SK-N-SH (cell line): ENCODE measurements around the gene ITGA2B. TPM values are rescaled to one million over a fixed set of nuclear protein-coding genes. Genes with fewer than 3 reads are reported as not detected.
A peak's percentile ranks its signal among the peaks of the same experiment; 100 is the strongest.

ENCODE experiments used
- CTCF ChIA-PET: fragments of 300-600, 350-600 bp; formaldehyde crosslinking; extraction: SDS; loops from one replicate; lab custom pipeline; 2021; lab: Yijun Ruan, JAX
- POLR2A ChIA-PET: fragments of 350-600 bp; sonication (Branson Sonifier 250); formaldehyde crosslinking; extraction: SDS; loops from one replicate; lab custom pipeline; 2020; ENCODE audit warnings: antibody characterized with exemption, inconsistent platforms; lab: Yijun Ruan, JAX
- DNase-seq: peaks from one replicate; pipeline ENCODE4 v3.0.0; 2012
- H2AFZ ChIP-seq: fragments of 200-600 bp; sonication (generic); 2 replicates; pipeline ENCODE4 v1.8.1; 2016; ENCODE audit warnings: antibody characterized with exemption, mild to moderate bottlenecking, low read depth
- H3F3A ChIP-seq: fragments of 200-600 bp; sonication (generic); replicated peaks from 2 replicates; pipeline ENCODE3; 2016; ENCODE audit warnings: antibody characterized with exemption, mild to moderate bottlenecking; ENCODE audit not compliant: insufficient read depth
- H3K27ac ChIP-seq, 2 experiments: fragments of 200-500 bp in 1 of 2; fragments of 200-600 bp in 1 of 2; sonication (Bioruptor generic) in 1 of 2; sonication (generic), shearing (Covaris generic) in 1 of 2; 2 replicates each; pipeline versions ENCODE4 v1.5.1 to v1.6.1; 2014 to 2016; ENCODE audit warnings: low read depth in 2 of 2, inconsistent platforms in 1 of 2, low read length in 1 of 2, mild to moderate bottlenecking in 1 of 2, mixed read lengths in 1 of 2
- H3K27me3 ChIP-seq: fragments of 200-600 bp; sonication (generic), shearing (Covaris generic); 2 replicates; pipeline ENCODE4 v1.6.1; 2016; ENCODE audit warnings: mixed run types; ENCODE audit not compliant: insufficient read depth
- H3K36me3 ChIP-seq, 2 experiments: fragments of 200-500 bp in 1 of 2; fragments of 200-600 bp in 1 of 2; sonication (Bioruptor generic) in 1 of 2; sonication (generic) in 1 of 2; replicated peaks in 1 of 2; 2 replicates each; pipeline versions ENCODE3 to v1.5.1; 2014 to 2016; ENCODE audit warnings: low read length in 1 of 2, mild to moderate bottlenecking in 1 of 2; ENCODE audit not compliant: insufficient read depth in 2 of 2, control insufficient read depth in 1 of 2
- H3K4me1 ChIP-seq, 2 experiments: fragments of 200-500 bp in 1 of 2; fragments of 200-600 bp in 1 of 2; sonication (Bioruptor generic) in 1 of 2; sonication (generic), shearing (Covaris generic) in 1 of 2; 2 replicates each; pipeline versions ENCODE4 v1.5.1 to v1.6.1; 2014 to 2016; ENCODE audit warnings: low read depth in 1 of 2, low read length in 1 of 2, mixed run types in 1 of 2; ENCODE audit not compliant: insufficient read depth in 2 of 2, control insufficient read depth in 1 of 2
- H3K4me2 ChIP-seq: fragments of 200-600 bp; sonication (generic), shearing (Covaris generic); 2 replicates; pipeline ENCODE4 v1.6.1; 2017; ENCODE audit warnings: mixed run types
- H3K4me3 ChIP-seq, 2 experiments: fragments of 200-500 bp in 1 of 2; fragments of 200-600 bp in 1 of 2; sonication (Bioruptor generic) in 1 of 2; sonication (generic), shearing (Covaris generic) in 1 of 2; 2 replicates each; pipeline versions ENCODE4 v1.5.1 to v1.8.1; 2014 to 2016; ENCODE audit warnings: low read depth in 2 of 2, inconsistent platforms in 1 of 2, low read length in 1 of 2, mild to moderate bottlenecking in 1 of 2, mixed read lengths in 1 of 2, moderate library complexity in 1 of 2
- H3K79me2 ChIP-seq: fragments of 200-600 bp; sonication (generic); 2 replicates; pipeline ENCODE4 v1.8.1; 2017; ENCODE audit warnings: mild to moderate bottlenecking; ENCODE audit not compliant: insufficient read depth
- H3K9ac ChIP-seq: fragments of 200-600 bp; sonication (generic); 2 replicates; pipeline ENCODE4 v1.6.1; 2017; ENCODE audit warnings: mixed run types
- H3K9me2 ChIP-seq: fragments of 200-600 bp; sonication (generic); 2 replicates; pipeline ENCODE4 v1.6.1; 2017; ENCODE audit warnings: mixed run types
- H3K9me3 ChIP-seq: fragments of 200-600 bp; sonication (generic); 2 replicates; pipeline ENCODE4 v1.6.1; 2017; ENCODE audit warnings: mixed run types, mild to moderate bottlenecking, moderate library complexity
- H4K20me1 ChIP-seq: fragments of 200-600 bp; sonication (generic); 2 replicates; pipeline ENCODE4 v1.6.1; 2017; ENCODE audit warnings: mild to moderate bottlenecking, mixed run types; ENCODE audit not compliant: insufficient read depth
- CHD2 ChIP-seq: fragments of 150-350 bp; IDR thresholded peaks from 2 replicates; pipeline ENCODE4 v1.6.1; 2018; ENCODE audit warnings: low read length; ENCODE audit not compliant: partially characterized antibody
- ELF1 ChIP-seq: IDR thresholded peaks from 2 replicates; pipeline ENCODE4 v1.4.0; 2012
- FOSL2 ChIP-seq: IDR thresholded peaks from 2 replicates; pipeline ENCODE4 v1.4.0; 2012; ENCODE audit warnings: low read depth, mild to moderate bottlenecking, moderate library complexity, borderline replicate concordance
- FOXJ3 ChIP-seq: sonication (generic); formaldehyde crosslinking; IDR thresholded peaks from 2 replicates; pipeline ENCODE4 v1.5.1; 2020; ENCODE audit warnings: mild to moderate bottlenecking, missing genetic modification reagents
- FOXM1 ChIP-seq: IDR thresholded peaks from 2 replicates; pipeline ENCODE4 v1.4.0; 2012; ENCODE audit warnings: low read depth, mild to moderate bottlenecking
- MEF2A ChIP-seq: IDR thresholded peaks from 2 replicates; pipeline ENCODE4 v1.4.0; 2012; ENCODE audit warnings: low read depth, borderline replicate concordance
- MXI1 ChIP-seq: IDR thresholded peaks from 2 replicates; pipeline ENCODE4 v1.6.1; 2012; ENCODE audit warnings: mild to moderate bottlenecking, low read depth, low read length, improper control_type of control experiment
- NRF1 ChIP-seq: IDR thresholded peaks from 2 replicates; pipeline ENCODE4 v1.6.1; 2012; ENCODE audit warnings: low read depth, mild to moderate bottlenecking, low read length
- POLR2AphosphoS5 ChIP-seq: IDR thresholded peaks from 2 replicates; pipeline ENCODE4 v1.6.1; 2012; ENCODE audit warnings: low read depth, low read length
- SIN3A ChIP-seq: IDR thresholded peaks from 2 replicates; pipeline ENCODE4 v1.6.1; 2012; ENCODE audit warnings: low read depth, mild to moderate bottlenecking, low read length, moderate library complexity, borderline replicate concordance
- TEAD4 ChIP-seq: IDR thresholded peaks from 2 replicates; pipeline ENCODE4 v1.4.0; 2012; ENCODE audit warnings: mild to moderate bottlenecking, borderline replicate concordance; ENCODE audit not compliant: insufficient read depth
- WGBS: methylation state at CpG from one replicate; pipeline ENCODE4 v1.1.6; 2017; ENCODE audit warnings: low lambda C conversion rate; 5-methylcytosine and 5-hydroxymethylcytosine counted together
- polyA plus RNA-seq, 3 experiments: library from polyadenylated mRNA; depleted of rRNA; stranded (reverse); fragments of >200 nt; gene quantifications; 2 replicates each; pipeline ENCODE4 v1.2.3, GENCODE V29; 2012
- TF ChIP-seq, protein P1 (sequence below): fragments of 150-350 bp; IDR thresholded peaks from 2 replicates; pipeline ENCODE4 v1.6.1; 2017; ENCODE audit warnings: antibody characterized with exemption, low read length, low read depth, borderline replicate concordance
- TF ChIP-seq, protein P2 (sequence below): IDR thresholded peaks from 2 replicates; pipeline ENCODE4 v1.6.1; 2012; ENCODE audit warnings: mild to moderate bottlenecking, low read depth, low read length, moderate library complexity
- TF ChIP-seq, protein P3 (sequence below): fragments of 150-350 bp; IDR thresholded peaks from 2 replicates; pipeline ENCODE4 v1.6.1; 2016; ENCODE audit warnings: mild to moderate bottlenecking, low read depth, low read length
- TF ChIP-seq, protein P4 (sequence below): IDR thresholded peaks from 2 replicates; pipeline ENCODE4 v1.4.0; 2012; ENCODE audit warnings: low read depth, borderline replicate concordance

The ITGA2B gene
- polyA plus RNA-seq, 1 of the 3 experiments (the other 2 are of a cell fraction): 1.3 TPM

DNA sequence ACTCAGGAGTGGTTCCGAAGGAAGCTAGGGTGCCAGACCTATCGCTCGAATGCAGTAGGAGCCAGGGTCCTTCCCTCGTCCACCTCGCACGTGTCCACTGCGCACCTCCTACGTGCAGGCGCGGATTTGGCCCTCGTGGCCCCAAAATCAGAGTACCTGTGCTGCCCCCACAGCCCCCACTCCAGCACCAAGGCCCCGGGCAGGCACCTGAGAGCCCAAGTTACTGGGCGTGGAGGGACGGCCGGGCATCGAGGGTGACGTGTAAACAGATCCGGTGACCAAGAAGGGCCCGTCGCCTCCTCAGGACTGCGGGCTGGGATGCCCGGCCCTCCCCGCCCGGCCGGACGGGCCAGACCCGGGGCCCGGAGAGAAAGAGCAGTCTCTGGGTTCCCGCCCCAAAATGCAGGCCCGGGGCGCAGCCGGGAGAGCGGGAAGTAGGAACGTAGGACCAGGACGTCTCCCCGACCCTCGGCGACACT, 65.3 kb downstream of the ITGA2B start:
- ChIA-PET CTCF (interaction anchor here (1.2 to 2.2 kb wide), 7 partner anchors 9 to 114 kb away, joined by 3 to 11 read pairs (median 5); no protein-coding TSS in a partner anchor), POLR2A (interaction anchor here (1.3 to 1.9 kb wide), 3 partner anchors 15 to 103 kb away, joined by 3 to 11 read pairs (median 5); partner anchors contain the start of genes GRN and RUNDC3A)
- H3K9me2 ChIP-seq: no peaks in the 10 kb centered on the region
- H4K20me1 ChIP-seq: no peaks in the 10 kb centered on the region
- peak; percentile 65 for DNase-seq
- no peaks in the 10 kb centered on the region for H3K27me3 ChIP-seq
- 4% methylated on average over 14 of the region's 38 CpGs for WGBS
- peak overlapping the region; percentile 70 for H2AFZ ChIP-seq
- peaks cover 0 to 10% of the 10 kb centered on the region in 2 experiments; a peak in 1 of 4 replicates for H3K4me1 ChIP-seq
- H3F3A ChIP-seq: peaks cover 4% of the 10 kb centered on the region
- peak overlapping the region; percentile 48 to 60; a peak in 2 of 4 replicates for H3K27ac ChIP-seq
- no peaks in the 10 kb centered on the region for H3K9me3 ChIP-seq
- H3K4me3 ChIP-seq: peak overlapping the region; percentile 95 to 98
- peak overlapping the region; percentile 99 for H3K4me2 ChIP-seq
- H3K36me3 ChIP-seq: peaks cover 6 to 28% of the 10 kb centered on the region in 2 experiments
- peaks cover 12% of the 10 kb centered on the region for H3K79me2 ChIP-seq
- H3K9ac ChIP-seq: peak overlapping the region; percentile 81
- TF ChIP-seq NRF1 (no peak), POLR2AphosphoS5 (no peak), CHD2 (no peak), ELF1 (no peak), FOSL2 (no peak), FOXM1 (no peak), SIN3A (no peak)
- TF ChIP-seq, protein P1, sequence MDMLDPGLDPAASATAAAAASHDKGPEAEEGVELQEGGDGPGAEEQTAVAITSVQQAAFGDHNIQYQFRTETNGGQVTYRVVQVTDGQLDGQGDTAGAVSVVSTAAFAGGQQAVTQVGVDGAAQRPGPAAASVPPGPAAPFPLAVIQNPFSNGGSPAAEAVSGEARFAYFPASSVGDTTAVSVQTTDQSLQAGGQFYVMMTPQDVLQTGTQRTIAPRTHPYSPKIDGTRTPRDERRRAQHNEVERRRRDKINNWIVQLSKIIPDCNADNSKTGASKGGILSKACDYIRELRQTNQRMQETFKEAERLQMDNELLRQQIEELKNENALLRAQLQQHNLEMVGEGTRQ: no peak

DNA sequence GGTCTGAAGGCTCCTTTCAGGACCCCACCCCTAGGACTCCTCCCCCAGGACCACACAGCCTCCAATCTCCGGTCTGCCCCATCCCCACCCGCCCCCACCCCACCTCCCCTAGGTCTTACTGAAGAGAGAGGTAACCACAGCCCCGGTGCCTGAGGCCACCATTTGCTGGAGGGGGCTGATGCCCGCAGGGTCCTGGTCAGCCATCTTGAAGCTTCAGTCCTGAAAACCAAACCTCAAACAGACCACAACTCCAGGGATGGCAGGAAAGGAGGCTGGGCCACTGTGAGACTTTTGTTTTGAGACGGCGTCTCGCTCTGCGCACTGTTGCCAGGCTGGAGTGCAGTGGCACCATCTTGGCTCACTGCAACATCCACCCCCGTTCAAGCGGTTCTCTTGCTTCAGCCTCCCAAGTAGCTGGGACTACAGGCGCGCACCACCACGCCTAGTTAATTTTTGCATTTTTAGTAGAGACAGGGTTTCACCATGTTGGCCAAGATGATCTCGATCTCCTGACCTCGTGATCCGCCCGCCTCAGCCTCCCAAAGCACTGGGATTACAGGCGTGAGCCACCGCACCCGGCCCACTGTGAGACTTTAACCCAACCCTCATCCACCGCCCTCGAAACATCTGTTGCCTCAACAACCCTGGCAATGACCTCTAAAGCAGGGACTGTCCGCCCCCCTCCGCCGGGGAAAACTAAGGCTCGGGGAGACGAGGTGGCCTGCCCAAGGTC, 65.9 kb downstream of the ITGA2B start:
- Histone ChIP-seq H3K4me3 (peak overlapping the region; percentile 95 to 98), H3K27me3 (no peaks in the 10 kb centered on the region), H3K9me3 (no peaks in the 10 kb centered on the region), H3K27ac (no peak overlapping the region; a peak in 1 of 4 replicates), H3F3A (peaks cover 4% of the 10 kb centered on the region), H3K4me1 (peaks cover 0 to 10% of the 10 kb centered on the region in 2 experiments; a peak in 1 of 4 replicates), H4K20me1 (no peaks in the 10 kb centered on the region)
- no peak for DNase-seq
- CTCF ChIA-PET: interaction anchor here (1.3 to 2.2 kb wide), 6 partner anchors 13 to 125 kb away, joined by 3 to 11 read pairs (median 6); no protein-coding TSS in a partner anchor
- TF ChIP-seq TEAD4 (no peak), SIN3A (no peak), ELF1 (no peak), MXI1 (no peak), FOXJ3 (CRISPR knock-in tag) (no peak), MEF2A (no peak), NRF1 (no peak)
- TF ChIP-seq, protein P2, sequence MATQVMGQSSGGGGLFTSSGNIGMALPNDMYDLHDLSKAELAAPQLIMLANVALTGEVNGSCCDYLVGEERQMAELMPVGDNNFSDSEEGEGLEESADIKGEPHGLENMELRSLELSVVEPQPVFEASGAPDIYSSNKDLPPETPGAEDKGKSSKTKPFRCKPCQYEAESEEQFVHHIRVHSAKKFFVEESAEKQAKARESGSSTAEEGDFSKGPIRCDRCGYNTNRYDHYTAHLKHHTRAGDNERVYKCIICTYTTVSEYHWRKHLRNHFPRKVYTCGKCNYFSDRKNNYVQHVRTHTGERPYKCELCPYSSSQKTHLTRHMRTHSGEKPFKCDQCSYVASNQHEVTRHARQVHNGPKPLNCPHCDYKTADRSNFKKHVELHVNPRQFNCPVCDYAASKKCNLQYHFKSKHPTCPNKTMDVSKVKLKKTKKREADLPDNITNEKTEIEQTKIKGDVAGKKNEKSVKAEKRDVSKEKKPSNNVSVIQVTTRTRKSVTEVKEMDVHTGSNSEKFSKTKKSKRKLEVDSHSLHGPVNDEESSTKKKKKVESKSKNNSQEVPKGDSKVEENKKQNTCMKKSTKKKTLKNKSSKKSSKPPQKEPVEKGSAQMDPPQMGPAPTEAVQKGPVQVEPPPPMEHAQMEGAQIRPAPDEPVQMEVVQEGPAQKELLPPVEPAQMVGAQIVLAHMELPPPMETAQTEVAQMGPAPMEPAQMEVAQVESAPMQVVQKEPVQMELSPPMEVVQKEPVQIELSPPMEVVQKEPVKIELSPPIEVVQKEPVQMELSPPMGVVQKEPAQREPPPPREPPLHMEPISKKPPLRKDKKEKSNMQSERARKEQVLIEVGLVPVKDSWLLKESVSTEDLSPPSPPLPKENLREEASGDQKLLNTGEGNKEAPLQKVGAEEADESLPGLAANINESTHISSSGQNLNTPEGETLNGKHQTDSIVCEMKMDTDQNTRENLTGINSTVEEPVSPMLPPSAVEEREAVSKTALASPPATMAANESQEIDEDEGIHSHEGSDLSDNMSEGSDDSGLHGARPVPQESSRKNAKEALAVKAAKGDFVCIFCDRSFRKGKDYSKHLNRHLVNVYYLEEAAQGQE: no peak
- TF ChIP-seq, protein P1: no peak
- TF ChIP-seq, protein P3, sequence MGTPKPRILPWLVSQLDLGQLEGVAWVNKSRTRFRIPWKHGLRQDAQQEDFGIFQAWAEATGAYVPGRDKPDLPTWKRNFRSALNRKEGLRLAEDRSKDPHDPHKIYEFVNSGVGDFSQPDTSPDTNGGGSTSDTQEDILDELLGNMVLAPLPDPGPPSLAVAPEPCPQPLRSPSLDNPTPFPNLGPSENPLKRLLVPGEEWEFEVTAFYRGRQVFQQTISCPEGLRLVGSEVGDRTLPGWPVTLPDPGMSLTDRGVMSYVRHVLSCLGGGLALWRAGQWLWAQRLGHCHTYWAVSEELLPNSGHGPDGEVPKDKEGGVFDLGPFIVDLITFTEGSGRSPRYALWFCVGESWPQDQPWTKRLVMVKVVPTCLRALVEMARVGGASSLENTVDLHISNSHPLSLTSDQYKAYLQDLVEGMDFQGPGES: no peak
- TF ChIP-seq, protein P4, sequence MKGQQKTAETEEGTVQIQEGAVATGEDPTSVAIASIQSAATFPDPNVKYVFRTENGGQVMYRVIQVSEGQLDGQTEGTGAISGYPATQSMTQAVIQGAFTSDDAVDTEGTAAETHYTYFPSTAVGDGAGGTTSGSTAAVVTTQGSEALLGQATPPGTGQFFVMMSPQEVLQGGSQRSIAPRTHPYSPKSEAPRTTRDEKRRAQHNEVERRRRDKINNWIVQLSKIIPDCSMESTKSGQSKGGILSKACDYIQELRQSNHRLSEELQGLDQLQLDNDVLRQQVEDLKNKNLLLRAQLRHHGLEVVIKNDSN: no peak
- TF ChIP-seq, all 33 proteins: peak for 0
- peak overlapping the region; percentile 81 for H3K9ac ChIP-seq
- no peak overlapping the region for H2AFZ ChIP-seq
- peak overlapping the region; percentile 99 for H3K4me2 ChIP-seq
- 61% methylated on average over 23 of the region's 27 CpGs for WGBS
- POLR2A ChIA-PET: interaction anchor here (1.3 to 1.9 kb wide), 2 partner anchors 14 to 103 kb away, joined by 5 to 11 read pairs; partner anchors contain the start of gene RUNDC3A
- peaks cover 12% of the 10 kb centered on the region for H3K79me2 ChIP-seq
- no peaks in the 10 kb centered on the region for H3K9me2 ChIP-seq
- H3K36me3 ChIP-seq: peaks cover 6 to 29% of the 10 kb centered on the region in 2 experiments
